Measurements from ENCODE around the gene SFMBT1.

- no peak for TF ChIP-seq CTCF (conservative IDR thresholded peaks at IDR 0.05; ENCODE audit: low read depth, low read length)
- no peak for TF ChIP-seq POLR2A (IDR thresholded peaks at IDR 0.05; ENCODE audit: low read depth, low read length)
- no peak for TF ChIP-seq MAZ (IDR thresholded peaks at IDR 0.05; ENCODE audit: borderline replicate concordance, low read depth, low read length)
- TF ChIP-seq RFX5 (IDR thresholded peaks at IDR 0.05; ENCODE audit: low read depth, low read length): no peak
- no peak for TF ChIP-seq RAD21 (IDR thresholded peaks at IDR 0.05; ENCODE audit: low read length)
- TF ChIP-seq CEBPB (IDR thresholded peaks at IDR 0.05; ENCODE audit: low read depth, low read length): no peak
- no peak for TF ChIP-seq CHD1 (IDR thresholded peaks at IDR 0.05; ENCODE audit: low read depth, low read length)
- TF ChIP-seq ELK1 (IDR thresholded peaks at IDR 0.05; ENCODE audit: borderline replicate concordance, low read depth, low read length): no peak
- TF ChIP-seq FOS (IDR thresholded peaks at IDR 0.05; ENCODE audit: low read depth, low read length): no peak
- no peak for TF ChIP-seq USF2 (IDR thresholded peaks at IDR 0.05; ENCODE audit: low read depth, low read length)
Measured at GRCh38 chr3:52959773-52960172, 86.1 kb downstream of the SFMBT1 start.

All from IMR-90 (cell line).